Endothelial cell of umbilical vein (primary cell): ENCODE data around the gene HECTD4.

Source experiments
- CTCF ChIP-seq, 2 donors: IDR thresholded peaks; 1 replicate in 1 of 2; 2 replicates in 1 of 2; pipeline ENCODE4 v1.5.1; 2011; ENCODE audit warnings: low read length in 2 of 2, mild to moderate bottlenecking in 2 of 2, moderate library complexity in 2 of 2, control low read depth in 1 of 2, inconsistent platforms in 1 of 2, low read depth in 1 of 2; ENCODE audit not compliant: insufficient read depth in 1 of 2; ENCODE audit errors: extremely low read depth in 1 of 2
- EZH2 ChIP-seq: IDR thresholded peaks from 2 replicates; pipeline ENCODE4 v1.6.1; 2012; ENCODE audit warnings: borderline replicate concordance, low read depth, mild to moderate bottlenecking, moderate library complexity, low read length, inconsistent platforms; ENCODE audit not compliant: severe bottlenecking
- JUN ChIP-seq: IDR thresholded peaks from 2 replicates; pipeline ENCODE4 v1.6.1; 2011; ENCODE audit warnings: borderline replicate concordance, low read depth; ENCODE audit not compliant: insufficient read length, insufficient read depth
- MAX ChIP-seq: IDR thresholded peaks from 2 replicates; pipeline ENCODE4 v1.6.1; 2011; ENCODE audit not compliant: insufficient read depth, insufficient read length
- MYC ChIP-seq: IDR thresholded peaks from one replicate; pipeline ENCODE4 v1.6.1; 2011; ENCODE audit warnings: mild to moderate bottlenecking, low read depth, low read length
- POLR2A ChIP-seq: IDR thresholded peaks from 2 replicates; pipeline ENCODE4 v1.6.1; 2012; ENCODE audit warnings: low read depth, mild to moderate bottlenecking, control low read depth, low read length
- POLR2AphosphoS5 ChIP-seq: IDR thresholded peaks from 2 replicates; pipeline ENCODE4 v1.6.1; 2012; ENCODE audit warnings: low read depth, mild to moderate bottlenecking, control low read depth, low read length, moderate library complexity; ENCODE audit not compliant: insufficient read depth

DNA sequence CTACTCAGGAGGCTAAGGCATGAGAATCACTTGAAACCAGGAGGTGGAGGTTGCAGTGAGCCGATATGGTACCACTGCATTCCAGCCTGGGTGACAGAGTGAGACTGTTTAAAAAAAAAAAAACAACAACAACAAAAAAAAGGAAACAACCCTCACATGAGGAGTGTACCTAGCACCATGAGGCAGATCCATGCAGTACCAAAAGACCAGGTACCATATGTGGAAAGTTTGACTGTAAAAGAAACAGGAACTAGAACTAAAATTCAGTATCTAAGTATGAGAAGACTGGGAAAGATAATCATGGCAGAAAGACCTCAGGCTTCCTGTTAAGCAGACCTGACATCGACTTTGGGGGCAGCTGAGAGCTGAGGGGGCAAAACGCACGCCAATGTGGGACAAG lies 201.8 kb downstream of the HECTD4 start:
- no peak for TF ChIP-seq CTCF (IDR thresholded peaks at IDR 0.05; ENCODE audit: extremely low read depth in 1 of 2, insufficient read depth in 1 of 2, low read depth in 1 of 2, low read length in 2 of 2)
- TF ChIP-seq POLR2A = no peak
- no peak for TF ChIP-seq POLR2AphosphoS5
- no peak for TF ChIP-seq MYC
- TF ChIP-seq EZH2 = no peak
- TF ChIP-seq MAX = no peak
- TF ChIP-seq JUN = no peak
